Right ventricle myocardium superior (tissue), 1 donor: Measurements from ENCODE around the gene CENPW. TPM values are rescaled to one million over a fixed set of nuclear protein-coding genes. Genes with fewer than 3 reads are reported as not detected.
A peak's percentile ranks its signal among the peaks of the same experiment; 100 is the strongest.

ENCODE experiments used
- ATAC-seq: fragments of 200-7000 bp; cut with Tn5 transposase; one replicate; pipeline ENCODE4 v1.9.1; 2020; ENCODE audit warnings: mild to moderate bottlenecking; ENCODE audit not compliant: poor library complexity
- DNase-seq: peaks from one replicate; pipeline ENCODE4 v3.0.0-alpha.2; 2020
- intact Hi-C: fragments of 100-400 bp; cut with DNase I; formaldehyde crosslinking; loops from one replicate; pipeline ENCODE4 v1.11.2; 2022
- long read RNA-seq: library from polyadenylated mRNA; unstranded; transcript quantifications from one replicate; pipeline ENCODE4 v2.0.0, GENCODE V29; 2021
- total RNA-seq: library from RNA; stranded (reverse); fragmentation: NEBNext Ultra II Directional; extraction: Animal tissue kit (Norgen Biotek cat#: 25700); gene quantifications from one replicate; pipeline ENCODE4 v1.2.1, GENCODE V29; 2021
- donor health status: DM: no; HTN: yes; CAD: no; lungs with severe emphysema.

The CENPW gene
- total RNA-seq = 0.48 TPM
- long read RNA-seq = 0 reads

DNA sequence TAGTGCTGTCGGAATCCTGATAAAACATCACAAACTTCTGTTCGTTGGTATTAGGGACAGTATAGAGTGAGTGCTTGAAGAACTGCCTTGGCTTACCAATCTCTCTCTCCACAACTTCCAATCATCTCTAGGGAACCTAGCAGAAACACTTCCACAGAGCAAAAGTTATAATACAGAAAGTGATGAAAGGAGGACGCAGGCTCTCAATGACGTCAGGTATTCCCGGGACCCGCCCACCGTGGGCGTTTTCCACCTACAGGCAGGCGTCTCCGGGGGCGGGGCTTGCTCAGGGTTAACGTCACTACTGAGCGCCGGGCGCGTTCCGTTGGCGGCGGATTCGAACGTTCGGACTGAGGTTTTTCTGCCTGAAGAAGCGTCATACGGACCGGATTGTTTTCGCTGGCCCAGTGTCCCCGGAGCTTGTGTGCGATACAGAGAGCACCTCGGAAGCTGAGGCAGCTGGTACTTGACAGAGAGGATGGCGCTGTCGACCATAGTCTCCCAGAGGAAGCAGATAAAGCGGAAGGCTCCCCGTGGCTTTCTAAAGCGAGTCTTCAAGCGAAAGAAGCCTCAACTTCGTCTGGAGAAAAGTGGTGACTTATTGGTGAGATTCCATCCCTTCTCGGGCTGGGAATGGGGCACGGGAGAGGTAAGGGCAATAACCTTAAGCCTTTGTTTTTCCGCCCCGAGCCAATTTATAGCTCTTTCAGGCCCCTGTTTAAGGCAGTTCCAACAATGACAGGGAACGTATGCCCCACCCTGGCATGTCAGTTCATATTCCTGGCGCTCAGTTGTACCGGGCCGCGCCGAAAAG is at the start of gene CENPW:
TSS of gene CENPW (plus strand) at position 320 of the 814 bp plus-strand sequence. CDS start at position 479, 159 bp downstream.
- peak; percentile 94 for DNase-seq
- intact Hi-C loops = no loop called here
- ATAC-seq = peak; percentile 93

- ATAC-seq (no peak), DNase-seq (no peak)
- intact Hi-C loops = no loop called here
Measured at GRCh38 chr6:126293891-126294524, 45.9 kb upstream of the CENPW start.

- DNase-seq (no peak), ATAC-seq (no peak)
- intact Hi-C loops = no loop called here
Measured at GRCh38 chr6:126300126-126300525, 39.8 kb upstream of the CENPW start.

DNA sequence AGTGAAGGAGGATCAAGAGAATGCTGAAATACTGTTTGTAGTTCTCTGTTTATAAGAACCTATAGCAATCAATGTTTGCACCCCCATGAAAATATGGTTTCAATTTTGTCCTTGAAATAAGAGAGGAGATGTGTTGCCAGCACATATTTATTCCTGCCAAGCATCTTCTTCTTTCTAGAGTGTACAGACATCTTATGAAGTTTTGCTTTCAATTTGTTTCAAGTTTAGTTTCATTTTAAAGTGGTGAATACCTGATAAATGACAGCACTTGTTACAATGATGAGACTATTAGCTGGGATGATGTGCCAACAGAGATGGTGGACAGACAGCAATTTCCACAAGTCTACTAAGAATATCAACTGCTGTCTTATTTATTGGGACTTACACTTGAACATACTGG is 39.2 kb upstream of the CENPW start:
- ATAC-seq = no peak
- intact Hi-C loops = no loop called here

GRCh38 chr6:126302191-126302590 is 37.7 kb upstream of the CENPW start:
- DNase-seq (no peak), ATAC-seq (no peak)
- intact Hi-C loops = no loop called here

More for the DNA sequence above, 39.2 kb upstream of the CENPW start:
- no peak for DNase-seq

DNA sequence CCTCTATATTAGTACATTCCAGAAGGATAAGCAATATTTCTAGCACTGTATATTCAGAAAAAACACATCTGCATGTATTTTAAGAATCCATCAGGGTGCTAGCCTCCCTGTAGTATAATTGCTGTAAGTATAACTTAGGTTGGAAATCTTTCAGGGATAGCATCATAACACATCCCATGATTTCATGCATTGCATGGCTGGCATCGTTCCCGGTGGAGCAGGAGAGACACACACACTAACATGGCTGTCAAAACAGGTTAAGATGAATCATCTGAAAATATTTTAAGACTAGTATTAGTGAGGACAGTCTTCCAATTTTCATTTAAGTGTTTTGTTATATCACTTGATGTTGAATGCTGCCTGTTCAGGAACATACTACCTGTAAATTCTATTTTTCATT is 32.1 kb upstream of the CENPW start:
- DNase-seq (no peak), ATAC-seq (no peak)
- intact Hi-C loops = no loop called here

- intact Hi-C loops = no loop called here
- no peak for DNase-seq
- ATAC-seq = no peak
Measured at GRCh38 chr6:126308362-126308761, 31.6 kb upstream of the CENPW start.

DNA sequence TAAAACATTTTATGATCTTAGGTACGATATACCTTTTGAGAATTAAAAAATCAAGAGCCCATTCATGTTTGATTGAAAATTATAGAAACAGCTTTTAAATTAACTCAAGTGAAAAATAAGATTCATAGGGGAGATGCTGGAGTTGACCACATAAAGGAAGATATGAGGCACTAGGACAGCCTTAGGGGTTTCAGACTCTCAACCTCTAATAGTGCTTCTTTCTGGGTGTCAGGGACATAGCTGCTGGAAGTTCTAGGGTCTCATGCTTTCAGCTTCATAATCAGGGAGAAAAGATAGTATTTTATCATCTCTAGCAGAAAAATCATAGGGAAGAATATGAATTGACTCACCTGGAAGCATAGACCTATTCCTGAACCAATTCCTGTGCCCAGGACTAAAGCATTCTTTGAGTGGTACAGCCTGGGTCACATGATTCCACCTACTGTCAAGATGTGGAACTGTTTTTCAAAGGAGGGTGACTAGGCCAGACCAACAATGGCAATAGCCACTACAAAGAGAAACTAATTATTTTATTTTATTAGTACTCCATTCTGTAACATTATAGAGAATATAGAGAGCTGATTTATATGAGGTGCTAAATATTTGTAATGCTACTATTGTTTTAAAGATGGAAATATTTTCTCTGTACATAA is 27.8 kb upstream of the CENPW start:
- DNase-seq = no peak
- intact Hi-C loops = no loop called here
- ATAC-seq = no peak

- DNase-seq = no peak
- intact Hi-C loops = no loop called here
Measured at GRCh38 chr6:126313941-126314340, 26.0 kb upstream of the CENPW start.

DNA sequence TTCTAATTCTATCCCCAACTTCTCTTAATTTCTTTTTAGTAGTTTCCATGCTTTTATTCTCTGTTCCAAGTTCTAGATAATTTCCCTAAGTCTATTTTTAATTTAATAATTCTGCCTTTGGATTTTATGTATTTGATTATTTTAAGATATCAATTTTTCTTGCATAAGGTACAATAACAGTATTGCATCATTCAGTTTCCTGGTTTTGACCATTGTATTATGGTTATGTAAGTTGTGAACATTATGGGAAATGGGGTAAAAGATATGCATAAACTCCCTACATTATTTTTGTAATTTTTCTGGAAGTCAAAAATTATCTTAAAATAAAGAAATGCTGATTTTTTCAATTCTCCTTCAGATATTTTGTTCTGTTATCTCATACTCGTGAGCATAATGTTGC is 21.1 kb upstream of the CENPW start:
- ATAC-seq (no peak), DNase-seq (no peak)
- intact Hi-C loops = no loop called here

More at GRCh38 chr6:126313941-126314340, 26.0 kb upstream of the CENPW start:
- no peak for ATAC-seq

DNA sequence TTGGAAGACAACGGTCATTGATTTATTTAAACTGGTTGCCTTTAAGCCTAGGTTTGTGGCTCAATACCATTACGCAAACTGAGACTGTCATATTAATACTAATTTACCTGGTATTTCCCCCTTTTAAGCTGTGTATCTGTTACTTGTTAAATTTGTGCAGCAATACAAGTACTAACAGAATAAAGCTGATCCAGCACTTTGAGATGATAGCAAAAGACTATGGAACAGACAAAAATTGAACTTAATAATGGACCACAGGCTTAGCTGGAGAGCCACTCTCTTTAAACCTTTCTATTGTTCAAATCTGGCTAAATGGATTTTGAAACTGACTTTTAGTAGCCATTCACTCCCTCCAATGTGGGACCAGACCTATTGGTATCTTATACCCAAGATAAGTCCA is 6.2 kb upstream of the CENPW start:
- DNase-seq (no peak), ATAC-seq (no peak)
- intact Hi-C loops = no loop called here

DNA sequence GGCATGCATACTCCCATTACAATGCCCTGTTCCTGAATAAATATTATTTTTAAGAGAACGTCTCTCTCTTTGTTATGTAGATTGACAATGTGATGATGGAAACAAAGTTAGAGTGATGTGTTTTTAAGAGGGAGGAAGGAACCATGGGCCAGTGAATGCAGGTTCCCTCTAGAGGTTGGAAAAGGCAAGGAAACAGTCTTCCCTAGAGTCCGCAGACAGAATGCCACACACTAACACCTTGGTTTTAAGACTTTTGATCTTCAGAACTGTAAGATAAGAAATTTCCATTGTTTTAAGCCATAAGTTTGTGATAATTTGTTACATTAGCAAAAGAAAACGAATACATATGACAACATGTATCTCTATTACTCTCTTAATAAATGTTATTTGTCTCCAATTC is 4.7 kb upstream of the CENPW start:
- ATAC-seq (no peak), DNase-seq (no peak)
- intact Hi-C loops = no loop called here

GRCh38 chr6:126337323-126337722 is 2.6 kb upstream of the CENPW start:
- peak; percentile 75 for ATAC-seq
- intact Hi-C loops = no loop called here

GRCh38 chr6:126341126-126341525 is 1.2 kb downstream of the CENPW start:
- no peak for ATAC-seq
- intact Hi-C loops = no loop called here
- no peak for DNase-seq

More at GRCh38 chr6:126337323-126337722, 2.6 kb upstream of the CENPW start:
- DNase-seq = no peak

DNA sequence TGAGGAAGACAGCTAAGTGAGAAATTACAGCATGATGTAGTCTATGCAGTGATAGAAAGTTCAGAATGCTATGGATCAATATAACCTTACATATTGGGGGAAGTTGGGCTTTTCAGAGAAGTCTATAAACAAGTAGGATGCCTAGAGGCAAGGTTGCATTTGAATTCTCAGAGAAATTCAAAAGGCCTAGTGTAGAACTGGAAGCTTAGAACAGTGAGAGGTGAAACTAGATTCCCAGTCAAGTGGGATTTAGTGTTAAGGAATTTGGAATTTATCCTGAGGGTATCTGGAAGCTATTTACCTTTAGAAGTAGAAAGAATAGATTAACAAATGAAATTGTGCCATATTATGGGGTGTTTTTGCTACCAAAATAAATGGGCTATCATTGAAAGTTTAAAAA is 4.3 kb downstream of the CENPW start:
- ATAC-seq (no peak), DNase-seq (no peak)
- intact Hi-C loops = no loop called here

- ATAC-seq (no peak), DNase-seq (no peak)
- intact Hi-C loops = no loop called here
Measured at GRCh38 chr6:126351960-126352359, 12.0 kb downstream of the CENPW start.

GRCh38 chr6:126352514-126352913 is 12.6 kb downstream of the CENPW start:
- ATAC-seq (no peak), DNase-seq (no peak)
- intact Hi-C loops = no loop called here

DNA sequence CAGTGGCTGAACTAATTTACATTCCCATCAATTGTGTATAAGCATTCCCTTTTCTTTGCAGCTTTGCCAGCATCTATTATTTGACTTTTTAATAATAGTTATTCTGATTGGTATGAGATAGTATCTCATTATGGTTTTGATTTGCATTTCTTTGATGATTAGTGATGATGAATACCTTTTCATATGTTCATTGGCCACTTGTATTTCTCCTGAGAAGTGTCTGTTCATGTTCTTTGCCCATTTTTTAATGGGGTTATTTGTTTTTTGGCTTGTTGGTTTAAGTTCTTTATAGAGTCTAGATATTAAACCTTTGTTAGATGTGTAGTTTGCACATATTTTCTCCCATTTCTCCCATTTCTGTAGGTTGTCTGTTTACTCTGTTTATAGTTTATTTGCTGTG is 16.6 kb downstream of the CENPW start:
- intact Hi-C loops = no loop called here

DNA sequence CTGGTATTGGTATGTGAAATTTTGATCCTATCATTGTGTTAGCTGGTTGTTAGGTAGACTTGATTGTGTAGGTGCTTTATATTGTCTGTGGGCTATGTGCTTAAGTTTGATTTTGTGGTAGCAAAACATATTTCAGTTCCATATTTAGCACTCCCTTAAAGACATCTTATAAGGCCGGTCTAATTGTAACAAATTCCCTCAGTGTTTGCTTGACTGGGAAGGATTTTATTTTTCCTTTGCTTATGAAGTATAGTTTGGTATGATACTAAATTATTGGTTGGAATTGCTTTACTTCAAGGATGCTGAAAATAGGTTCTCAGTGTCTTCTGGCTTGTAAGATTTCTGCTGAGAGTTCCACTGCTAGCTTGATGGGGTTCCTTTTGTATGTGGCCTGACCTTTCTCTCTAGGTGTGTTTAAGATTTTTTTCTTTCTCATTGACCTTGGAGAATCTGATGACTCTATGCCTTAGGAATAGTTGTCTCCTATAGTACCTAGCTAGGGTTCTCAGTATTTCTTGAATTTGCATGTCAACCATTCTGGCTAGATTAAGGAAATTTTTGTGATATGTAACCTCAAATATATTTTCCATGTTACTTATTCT is 20.1 kb downstream of the CENPW start:
- no peak for ATAC-seq
- intact Hi-C loops = no loop called here

More for the DNA sequence above, 16.6 kb downstream of the CENPW start:
- DNase-seq (no peak), ATAC-seq (no peak)

More for the DNA sequence above, 20.1 kb downstream of the CENPW start:
- no peak for DNase-seq
